PC-9 (cell line): Measurements from ENCODE around the gene ESR2. TPM values are rescaled to one million over a fixed set of nuclear protein-coding genes. Genes with fewer than 3 reads are reported as not detected.
"Not testable (repeated sequence)": the region's sequence is repeated elsewhere in the genome, so short reads cannot be mapped to it uniquely, and the experiment has no call there.

Experiments
- BruUV-seq: library from RNA; stranded (reverse); fragments of 400-500 nt; replicated peaks from 2 replicates; lab custom pipeline; 2021; lab: Mats Ljungman, UMichigan
- CTCF ChIA-PET: fragments of 300-600 bp; sonication (Branson Sonifier 250); formaldehyde crosslinking; loops from one replicate; lab custom pipeline; 2022; ENCODE audit warnings: antibody characterized with exemption; lab: Charles Lee
- POLR2A ChIA-PET: fragments of 300-600 bp; sonication (Branson Sonifier 250); formaldehyde crosslinking; loops from one replicate; lab custom pipeline; 2022; ENCODE audit warnings: antibody characterized with exemption; ENCODE audit not compliant: unreplicated experiment; lab: Charles Lee
- DNase-seq, 2 experiments: peaks; one replicate each; pipeline versions ENCODE4 v3.0.0 to v3.0.0-alpha.2; 2015 to 2022; ENCODE audit warnings: mixed read lengths in 1 of 2
- H2AFZ ChIP-seq: fragments of 200-600 bp; sonication (generic); 2 replicates; pipeline ENCODE4 v1.8.1; 2017; ENCODE audit warnings: antibody characterized with exemption
- H3F3A ChIP-seq: fragments of 200-600 bp; sonication (generic); 2 replicates; pipeline ENCODE4 v1.8.1; 2017; ENCODE audit warnings: antibody characterized with exemption, mild to moderate bottlenecking, low read depth; ENCODE audit not compliant: insufficient read depth
- H3K27ac ChIP-seq: fragments of 200-600 bp; sonication (generic); 2 replicates; pipeline ENCODE4 v1.6.1; 2016; ENCODE audit warnings: mixed run types
- H3K27me3 ChIP-seq: fragments of 200-600 bp; sonication (generic); 2 replicates; pipeline ENCODE4 v1.6.1; 2016; ENCODE audit warnings: low read depth, mixed run types; ENCODE audit not compliant: insufficient read depth
- H3K36me3 ChIP-seq: fragments of 200-600 bp; sonication (generic); 2 replicates; pipeline ENCODE4 v1.6.1; 2016; ENCODE audit warnings: low read depth, mixed run types
- H3K4me1 ChIP-seq: fragments of 200-600 bp; sonication (generic); replicated peaks from 2 replicates; pipeline ENCODE4 v1.6.1; 2016; ENCODE audit warnings: mixed run types; ENCODE audit not compliant: insufficient read depth
- H3K4me2 ChIP-seq: fragments of 200-600 bp; sonication (generic); 2 replicates; pipeline ENCODE4 v1.6.1; 2017; ENCODE audit warnings: mixed run types
- H3K4me3 ChIP-seq: fragments of 200-600 bp; sonication (generic); 2 replicates; pipeline ENCODE4 v1.6.1; 2016; ENCODE audit warnings: mixed run types
- H3K79me2 ChIP-seq: fragments of 200-600 bp; sonication (generic); 2 replicates; pipeline ENCODE4 v1.6.1; 2017; ENCODE audit warnings: low read depth, mixed run types
- H3K9me2 ChIP-seq: fragments of 200-600 bp; sonication (generic); 2 replicates; pipeline ENCODE4 v1.8.1; 2017; ENCODE audit warnings: mild to moderate bottlenecking; ENCODE audit not compliant: insufficient read depth
- H3K9me3 ChIP-seq: fragments of 200-600 bp; sonication (generic); 2 replicates; pipeline ENCODE4 v1.8.1; 2016; ENCODE audit warnings: low read depth; ENCODE audit not compliant: insufficient read depth
- H4K20me1 ChIP-seq: fragments of 200-600 bp; sonication (generic); 2 replicates; pipeline ENCODE4 v1.8.1; 2017; ENCODE audit not compliant: insufficient read depth
- EZH2 ChIP-seq: fragments of 200-600 bp; sonication (generic); IDR thresholded peaks from 2 replicates; pipeline ENCODE4 v1.8.0; 2017; ENCODE audit warnings: antibody characterized with exemption, low read depth
- intact Hi-C: fragments of 100-400 bp; cut with micrococcal nuclease; formaldehyde crosslinking; loops from one replicate; pipeline ENCODE4 v1.10.0; 2022; ENCODE audit not compliant: unreplicated experiment
- total RNA-seq: library from RNA; stranded (reverse); gene quantifications from 2 replicates; pipeline ENCODE4 v1.2.3, GENCODE V29; 2021
- TF ChIP-seq, protein P1 (sequence below): fragments of 200-600 bp; sonication (generic); conservative IDR thresholded peaks from 2 replicates; pipeline ENCODE4 v1.6.1; 2017; ENCODE audit warnings: mixed run types, antibody characterized with exemption, mild to moderate bottlenecking, moderate library complexity

Gene ESR2
- total RNA-seq, 1 experiment from 2014 or later: 0.20 TPM

- no peaks in the 10 kb centered on the region for H3K4me1 ChIP-seq
- TF ChIP-seq, protein P1, sequence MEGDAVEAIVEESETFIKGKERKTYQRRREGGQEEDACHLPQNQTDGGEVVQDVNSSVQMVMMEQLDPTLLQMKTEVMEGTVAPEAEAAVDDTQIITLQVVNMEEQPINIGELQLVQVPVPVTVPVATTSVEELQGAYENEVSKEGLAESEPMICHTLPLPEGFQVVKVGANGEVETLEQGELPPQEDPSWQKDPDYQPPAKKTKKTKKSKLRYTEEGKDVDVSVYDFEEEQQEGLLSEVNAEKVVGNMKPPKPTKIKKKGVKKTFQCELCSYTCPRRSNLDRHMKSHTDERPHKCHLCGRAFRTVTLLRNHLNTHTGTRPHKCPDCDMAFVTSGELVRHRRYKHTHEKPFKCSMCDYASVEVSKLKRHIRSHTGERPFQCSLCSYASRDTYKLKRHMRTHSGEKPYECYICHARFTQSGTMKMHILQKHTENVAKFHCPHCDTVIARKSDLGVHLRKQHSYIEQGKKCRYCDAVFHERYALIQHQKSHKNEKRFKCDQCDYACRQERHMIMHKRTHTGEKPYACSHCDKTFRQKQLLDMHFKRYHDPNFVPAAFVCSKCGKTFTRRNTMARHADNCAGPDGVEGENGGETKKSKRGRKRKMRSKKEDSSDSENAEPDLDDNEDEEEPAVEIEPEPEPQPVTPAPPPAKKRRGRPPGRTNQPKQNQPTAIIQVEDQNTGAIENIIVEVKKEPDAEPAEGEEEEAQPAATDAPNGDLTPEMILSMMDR: peak; percentile 74
- no peak for TF ChIP-seq EZH2
- H3K4me2 ChIP-seq: no peak overlapping the region
- BruUV-seq: no TSS peak
- H3K9me3 ChIP-seq: peaks cover 2% of the 10 kb centered on the region; the same call in 1 of the 2 replicates
- intact Hi-C loops: no loop called here
- peaks cover 3% of the 10 kb centered on the region; the same call in 1 of the 2 replicates for H3K9me2 ChIP-seq
- no peaks in the 10 kb centered on the region for H4K20me1 ChIP-seq
- no peaks in the 10 kb centered on the region for H3K36me3 ChIP-seq
- ChIA-PET CTCF (no interaction called here), POLR2A (no interaction called here)
- H3K4me3 ChIP-seq: no peak overlapping the region
- no peak overlapping the region for H2AFZ ChIP-seq
- H3F3A ChIP-seq: no peaks in the 10 kb centered on the region; the same call in 1 of the 2 replicates
- no peaks in the 10 kb centered on the region for H3K79me2 ChIP-seq
- no peak overlapping the region for H3K27ac ChIP-seq
- no peak for DNase-seq
- no peaks in the 10 kb centered on the region for H3K27me3 ChIP-seq
Measured at GRCh38 chr14:64040044-64040443, 254.1 kb downstream of the ESR2 start.

- CTCF ChIA-PET: interaction anchor here (0.5 to 0.6 kb wide), 2 partner anchors 88 to 450 kb away, joined by 3 read pairs; no protein-coding TSS in a partner anchor
- intact Hi-C loops: no loop called here
- no peaks in the 10 kb centered on the region for H3K4me1 ChIP-seq
- no peak overlapping the region for H3K4me3 ChIP-seq
- H3K27me3 ChIP-seq: no peaks in the 10 kb centered on the region
- no peak for DNase-seq
- H3K9me2 ChIP-seq: peaks cover 3% of the 10 kb centered on the region; the same call in 1 of the 2 replicates
- no peaks in the 10 kb centered on the region; the same call in 1 of the 2 replicates for H3F3A ChIP-seq
- no peaks in the 10 kb centered on the region for H3K79me2 ChIP-seq
- no peaks in the 10 kb centered on the region for H3K36me3 ChIP-seq
- POLR2A ChIA-PET: no interaction called here
- TF ChIP-seq, protein P1: no peak
- no peak for TF ChIP-seq EZH2
- H3K9me3 ChIP-seq: peaks cover 2% of the 10 kb centered on the region; the same call in 1 of the 2 replicates
- BruUV-seq: no TSS peak
- no peak overlapping the region for H2AFZ ChIP-seq
- no peak overlapping the region for H3K27ac ChIP-seq
- no peaks in the 10 kb centered on the region for H4K20me1 ChIP-seq
- H3K4me2 ChIP-seq: no peak overlapping the region
Measured at GRCh38 chr14:64038841-64039542, 255.2 kb downstream of the ESR2 start.

- intact Hi-C loops, H3K4me2 ChIP-seq, H2AFZ ChIP-seq, H3K79me2 ChIP-seq, CTCF ChIA-PET, H3K9me3 ChIP-seq, H3K27ac ChIP-seq, H3K4me3 ChIP-seq, H3F3A ChIP-seq, H4K20me1 ChIP-seq, BruUV-seq, H3K9me2 ChIP-seq, H3K36me3 ChIP-seq, H3K27me3 ChIP-seq, DNase-seq, H3K4me1 ChIP-seq, POLR2A ChIA-PET: not testable (repeated sequence)
Measured at GRCh38 chr14:64037869-64038745, 256.1 kb downstream of the ESR2 start.
